ENCODE results near the gene PHETA1. TPM values are rescaled to one million over a fixed set of nuclear protein-coding genes. Genes with fewer than 3 reads are reported as not detected.

PHETA1 gene, protein sequence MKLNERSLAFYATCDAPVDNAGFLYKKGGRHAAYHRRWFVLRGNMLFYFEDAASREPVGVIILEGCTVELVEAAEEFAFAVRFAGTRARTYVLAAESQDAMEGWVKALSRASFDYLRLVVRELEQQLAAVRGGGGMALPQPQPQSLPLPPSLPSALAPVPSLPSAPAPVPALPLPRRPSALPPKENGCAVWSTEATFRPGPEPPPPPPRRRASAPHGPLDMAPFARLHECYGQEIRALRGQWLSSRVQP
- total RNA-seq: 8.9 and 10.4 TPM in 2 replicates

DNA sequence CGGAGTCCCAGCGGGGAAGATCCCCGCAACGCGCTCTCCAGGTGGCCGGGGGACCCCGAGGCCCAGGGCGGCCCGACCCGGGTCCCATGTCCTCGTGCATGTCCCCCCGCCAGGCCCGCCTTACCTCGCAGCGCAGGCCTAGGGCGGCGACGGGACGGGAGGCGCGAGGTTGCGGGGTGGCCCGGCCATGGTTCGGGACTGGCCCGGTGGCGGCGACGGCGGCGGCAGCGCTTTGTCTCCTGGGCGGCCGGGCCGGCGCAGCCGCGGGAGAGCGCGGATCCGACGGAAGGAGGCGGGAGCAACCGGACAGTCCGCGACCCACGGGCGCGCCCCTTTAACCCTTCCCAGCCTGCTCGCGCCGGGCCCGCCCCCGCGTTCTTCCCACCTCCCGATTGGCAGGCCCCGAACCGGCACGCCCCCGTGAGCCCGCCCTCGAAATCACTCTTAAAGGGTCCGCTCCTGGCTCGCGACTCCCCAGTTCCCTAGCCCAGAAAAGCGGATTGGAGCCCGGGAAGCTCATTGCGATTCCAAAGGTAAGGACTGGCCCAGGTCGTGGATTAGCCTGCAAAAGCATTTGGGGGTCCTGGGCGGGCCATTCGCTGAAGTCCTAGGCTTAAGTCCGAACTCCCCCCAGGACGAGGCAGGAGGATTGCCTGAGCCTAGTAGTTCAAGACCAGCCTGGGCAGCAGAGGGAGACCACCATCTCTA lies at the start of gene PHETA1:
TSS of gene PHETA1 (minus strand) at position 308 of the 708 bp plus-strand sequence. CDS start 5,668 bp downstream, outside the sequence.

GRCh38 chr12:111405859-111406473 lies 37.1 kb upstream of the PHETA1 start, which contains the start of gene SH2B3:
Gene SH2B3 (plus strand): TSS chr12:111405923. CDS start chr12:111418146, 12,223 bp downstream.

Other genes starting within 250 kb of the PHETA1 start
- gene SH2B3, start 36.8 kb upstream of the PHETA1 start, total RNA-seq: 12.4 and 19.2 TPM in 2 replicates
- 9.6 and 16.9 TPM in 2 replicates for gene ATXN2, start 230.2 kb upstream of the PHETA1 start, total RNA-seq

Data from airway epithelial cell (primary cell).